Type B pancreatic cell (in vitro differentiated cells): Measurements from ENCODE around the gene KDM4F. TPM values are rescaled to one million over a fixed set of nuclear protein-coding genes. Genes with fewer than 3 reads are reported as not detected.

Source experiments
- DNase-seq: peaks from one replicate; pipeline ENCODE4 v3.0.0; 2021; ENCODE audit warnings: mixed read lengths; ENCODE audit not compliant: unreplicated experiment; ENCODE audit errors: extremely low spot score
- H3K27ac Mint-ChIP-seq: 2 replicates; pipeline ENCODE4 v1.8.0; 2021; ENCODE audit warnings: mild to moderate bottlenecking, mixed read lengths
- H3K27me3 Mint-ChIP-seq: 2 replicates; pipeline ENCODE4 v1.8.0; 2021; ENCODE audit warnings: mixed read lengths
- H3K36me3 Mint-ChIP-seq: 2 replicates; pipeline ENCODE4 v1.8.0; 2021; ENCODE audit warnings: mixed read lengths
- H3K4me1 Mint-ChIP-seq: one replicate; pipeline ENCODE4 v1.8.0; 2021; ENCODE audit warnings: mixed read lengths; ENCODE audit not compliant: unreplicated experiment
- H3K4me3 Mint-ChIP-seq: 2 replicates; pipeline ENCODE4 v1.8.0; 2021; ENCODE audit warnings: mild to moderate bottlenecking, mixed read lengths
- H3K9me3 Mint-ChIP-seq: 2 replicates; pipeline ENCODE4 v1.8.0; 2021; ENCODE audit warnings: mixed read lengths
- CTCF ChIP-seq: fragments of 200-600 bp; sonication (generic); conservative IDR thresholded peaks from 2 replicates; pipeline ENCODE4 v1.5.0; 2021; ENCODE audit warnings: antibody characterized with exemption, mild to moderate bottlenecking
- total RNA-seq: library from RNA; stranded (reverse); gene quantifications from 2 replicates; pipeline ENCODE4 v1.2.1, GENCODE V29; 2021; ENCODE audit warnings: low replicate concordance

The KDM4F gene
- total RNA-seq, 1 donor from 2014 or later: not detected

DNA sequence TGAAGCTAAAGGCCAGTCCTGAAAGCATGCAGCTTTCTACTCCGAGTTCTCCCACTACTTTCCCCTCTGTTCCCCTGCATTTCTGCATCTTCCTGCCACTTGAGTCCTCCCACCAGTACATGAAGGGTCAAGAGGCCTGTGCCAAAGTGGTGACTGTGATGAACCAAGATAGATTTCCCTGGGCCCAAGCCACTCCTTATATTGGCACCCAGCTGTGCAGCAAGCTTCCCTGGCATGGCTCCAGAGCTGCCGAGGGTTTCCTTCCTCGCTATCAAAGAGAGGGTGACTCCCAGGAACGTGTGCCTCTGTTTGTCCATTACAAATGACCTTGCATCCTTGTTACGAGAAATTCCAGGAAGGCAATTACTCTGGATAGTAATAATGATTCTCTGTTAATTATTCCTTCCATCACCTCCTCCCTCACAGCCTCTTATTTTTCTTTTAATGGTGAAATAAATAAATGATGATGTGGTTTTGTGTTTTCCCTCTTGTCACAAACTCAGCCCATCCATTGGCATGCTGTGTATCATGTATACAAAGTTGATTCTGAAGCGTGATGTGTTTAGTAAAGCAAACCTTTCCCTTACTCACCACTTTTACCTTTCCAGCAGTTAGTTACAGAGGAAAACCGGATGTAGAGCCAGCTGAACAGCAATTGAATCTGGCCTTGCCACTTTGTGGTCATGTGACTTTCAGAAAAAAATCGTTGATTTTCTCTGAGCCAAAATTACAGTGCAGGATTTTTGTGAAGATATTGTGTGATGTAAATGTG, 25.8 kb downstream of the KDM4F start:
- DNase-seq: no peak
- H3K36me3 Mint-ChIP-seq: peaks cover 6% of the 10 kb centered on the region
- no peak overlapping the region for H3K27ac Mint-ChIP-seq
- H3K4me3 Mint-ChIP-seq: no peak overlapping the region
- peaks cover 7% of the 10 kb centered on the region for H3K4me1 Mint-ChIP-seq
- TF ChIP-seq CTCF: no peak
- no peaks in the 10 kb centered on the region for H3K9me3 Mint-ChIP-seq
- H3K27me3 Mint-ChIP-seq: no peaks in the 10 kb centered on the region

- H3K36me3 Mint-ChIP-seq: no peaks in the 10 kb centered on the region
- no peaks in the 10 kb centered on the region for H3K27me3 Mint-ChIP-seq
- no peak for TF ChIP-seq CTCF
- DNase-seq: no peak
- peak overlapping the region; percentile 38 for H3K4me3 Mint-ChIP-seq
- no peaks in the 10 kb centered on the region for H3K9me3 Mint-ChIP-seq
- peaks cover 7% of the 10 kb centered on the region for H3K4me1 Mint-ChIP-seq
- peak overlapping the region; percentile 82 for H3K27ac Mint-ChIP-seq
Observed at GRCh38 chr11:95076416-95076815, 27.2 kb downstream of the KDM4F start.

GRCh38 chr11:95076981-95077380, 27.8 kb downstream of the KDM4F start:
- Mint-ChIP-seq H3K36me3 (no peaks in the 10 kb centered on the region), H3K4me1 (peaks cover 7% of the 10 kb centered on the region), H3K27me3 (no peaks in the 10 kb centered on the region), H3K27ac (peak overlapping the region; percentile 82), H3K9me3 (no peaks in the 10 kb centered on the region), H3K4me3 (no peak overlapping the region)
- no peak for DNase-seq
- TF ChIP-seq CTCF: no peak

GRCh38 chr11:95078526-95078925, 29.3 kb downstream of the KDM4F start:
- no peak for TF ChIP-seq CTCF
- H3K27me3 Mint-ChIP-seq: no peaks in the 10 kb centered on the region
- no peak overlapping the region for H3K27ac Mint-ChIP-seq
- peaks cover 7% of the 10 kb centered on the region for H3K4me1 Mint-ChIP-seq
- H3K4me3 Mint-ChIP-seq: no peak overlapping the region
- no peaks in the 10 kb centered on the region for H3K36me3 Mint-ChIP-seq
- H3K9me3 Mint-ChIP-seq: no peaks in the 10 kb centered on the region
- DNase-seq: no peak

GRCh38 chr11:95081010-95081409, 31.8 kb downstream of the KDM4F start:
- H3K27ac Mint-ChIP-seq: no peak overlapping the region
- H3K36me3 Mint-ChIP-seq: no peaks in the 10 kb centered on the region
- H3K4me3 Mint-ChIP-seq: no peak overlapping the region
- TF ChIP-seq CTCF: no peak
- H3K4me1 Mint-ChIP-seq: peaks cover 6% of the 10 kb centered on the region
- no peak for DNase-seq
- no peaks in the 10 kb centered on the region for H3K9me3 Mint-ChIP-seq
- H3K27me3 Mint-ChIP-seq: peaks cover 8% of the 10 kb centered on the region
